Endothelial cell of umbilical vein (primary cell): Measurements from ENCODE around the gene MEGF10. TPM values are rescaled to one million over a fixed set of nuclear protein-coding genes. Genes with fewer than 3 reads are reported as not detected.

ENCODE experiments used
- BruUV-seq: library from RNA; stranded (reverse); fragments of 400-500 nt; replicated peaks from 2 replicates; lab custom pipeline; 2021; lab: Mats Ljungman, UMichigan
- CTCF ChIA-PET: fragments of 300-600, 350-600 bp; sonication (Branson Sonifier 250); formaldehyde crosslinking; loops from one replicate; lab custom pipeline; 2021; ENCODE audit warnings: antibody characterized with exemption, inconsistent platforms; lab: Charles Lee
- POLR2A ChIA-PET: fragments of 300-600, 350-600 bp; sonication (Branson Sonifier 250); formaldehyde crosslinking; loops from one replicate; lab custom pipeline; 2021; ENCODE audit warnings: antibody characterized with exemption, inconsistent platforms; lab: Charles Lee
- DNase-seq: peaks from one replicate; pipeline ENCODE4 v3.0.0-alpha.2; 2011; ENCODE audit warnings: low read depth, low spot score
- FAIRE-seq: peaks from 2 replicates; lab custom pipeline; 2011; peaks lifted over from hg19 to GRCh38; lab: Jason Lieb, UNC
- H2AFZ ChIP-seq: 2 replicates; pipeline ENCODE4 v1.6.0; 2012; ENCODE audit warnings: low read depth, low read length, control low read depth, inconsistent platforms
- H3K27ac ChIP-seq: 2 replicates; pipeline ENCODE4 v1.5.1; 2011; ENCODE audit warnings: low read depth, mild to moderate bottlenecking, control low read depth, low read length, moderate library complexity; ENCODE audit not compliant: insufficient read depth
- H3K27me3 ChIP-seq, 2 experiments: 2 replicates each; pipeline versions ENCODE4 v1.6.0 to v1.6.1; 2011; ENCODE audit warnings: low read length in 2 of 2, mixed read lengths in 1 of 2; ENCODE audit not compliant: control insufficient read depth in 2 of 2, insufficient read depth in 2 of 2
- H3K36me3 ChIP-seq, 2 experiments: 2 replicates in 1 of 2; 3 replicates in 1 of 2; pipeline ENCODE4 v1.5.1; 2011; ENCODE audit warnings: low read length in 2 of 2, mild to moderate bottlenecking in 1 of 2, moderate library complexity in 1 of 2; ENCODE audit not compliant: control insufficient read depth in 2 of 2, insufficient read depth in 2 of 2; ENCODE audit errors: extremely low read depth in 1 of 2
- H3K4me1 ChIP-seq: 3 replicates; pipeline ENCODE4 v1.5.1; 2011; ENCODE audit warnings: mild to moderate bottlenecking, low read length; ENCODE audit not compliant: control insufficient read depth, insufficient read depth; ENCODE audit errors: extremely low read depth
- H3K4me2 ChIP-seq: 2 replicates; pipeline ENCODE4 v1.6.1; 2011; ENCODE audit warnings: low read length, control low read depth, mixed read lengths; ENCODE audit not compliant: insufficient read depth
- H3K4me3 ChIP-seq, 3 experiments: fragments of 200-600 bp in 1 of 3; sonication (generic), shearing (Covaris generic) in 1 of 3; replicated peaks in 1 of 3; 2 replicates each; pipeline ENCODE4 v1.5.1; 2011 to 2016; ENCODE audit warnings: control low read depth in 3 of 3, low read length in 3 of 3, mild to moderate bottlenecking in 2 of 3, inconsistent platforms in 1 of 3, low read depth in 1 of 3, moderate library complexity in 1 of 3; ENCODE audit not compliant: insufficient read depth in 1 of 3
- H3K79me2 ChIP-seq: 2 replicates; pipeline ENCODE4 v1.6.0; 2012; ENCODE audit warnings: low read length, inconsistent platforms; ENCODE audit not compliant: control insufficient read depth, insufficient read depth
- H3K9ac ChIP-seq: replicated peaks from 2 replicates; pipeline ENCODE3; 2011; ENCODE audit warnings: low read length, control low read depth; ENCODE audit not compliant: insufficient read depth; ENCODE audit errors: extremely low read depth
- H3K9me1 ChIP-seq: replicated peaks from 3 replicates; pipeline ENCODE4 v1.6.0; 2011; ENCODE audit warnings: mild to moderate bottlenecking, low read length; ENCODE audit not compliant: control insufficient read depth, insufficient read depth; ENCODE audit errors: extremely low read depth
- H3K9me3 ChIP-seq: replicated peaks from 2 replicates; pipeline ENCODE4 v1.5.1; 2012; ENCODE audit warnings: low read length, inconsistent platforms; ENCODE audit not compliant: control insufficient read depth, insufficient read depth
- H4K20me1 ChIP-seq: replicated peaks from 2 replicates; pipeline ENCODE3; 2011; ENCODE audit warnings: mild to moderate bottlenecking, low read length; ENCODE audit not compliant: control insufficient read depth, insufficient read depth; ENCODE audit errors: extremely low read depth
- CTCF ChIP-seq, 2 donors: IDR thresholded peaks; 1 replicate in 1 of 2; 2 replicates in 1 of 2; pipeline ENCODE4 v1.5.1; 2011; ENCODE audit warnings: low read length in 2 of 2, mild to moderate bottlenecking in 2 of 2, moderate library complexity in 2 of 2, control low read depth in 1 of 2, inconsistent platforms in 1 of 2, low read depth in 1 of 2; ENCODE audit not compliant: insufficient read depth in 1 of 2; ENCODE audit errors: extremely low read depth in 1 of 2
- GATA2 ChIP-seq: IDR thresholded peaks from 2 replicates; pipeline ENCODE4 v1.7.0; 2011; ENCODE audit warnings: low read depth, mild to moderate bottlenecking, moderate library complexity, mixed read lengths, low read length; ENCODE audit not compliant: insufficient read length, insufficient read depth
- JUN ChIP-seq: IDR thresholded peaks from 2 replicates; pipeline ENCODE4 v1.6.1; 2011; ENCODE audit warnings: borderline replicate concordance, low read depth; ENCODE audit not compliant: insufficient read length, insufficient read depth
- POLR2A ChIP-seq: IDR thresholded peaks from 2 replicates; pipeline ENCODE4 v1.6.1; 2012; ENCODE audit warnings: low read depth, mild to moderate bottlenecking, control low read depth, low read length
- dilution Hi-C: fragments of 300-500 bp; cut with MboI; formaldehyde crosslinking; loops from one replicate; pipeline ENCODE4 v1.15.0; 2019; ENCODE audit warnings: low sequenced_read_pairs; ENCODE audit not compliant: extremely low pct_ligation_motif_present
- intact Hi-C: fragments of 100-400 bp; cut with micrococcal nuclease; formaldehyde crosslinking; loops from one replicate; pipeline ENCODE4 v1.10.0; 2022
- polyA plus RNA-seq, 4 experiments: library from polyadenylated mRNA; depleted of rRNA in 3 of 4; stranded (reverse) in 3 of 4; unstranded in 1 of 4; fragments of >200 nt; gene quantifications; 2 replicates each; pipeline versions ENCODE4 v1.2.1 to v1.2.3, GENCODE V29; 2011 to 2012; ENCODE audit warnings: missing spikeins in 1 of 4
- total RNA-seq: library from RNA; stranded (reverse); gene quantifications from 2 replicates; pipeline ENCODE4 v1.2.3, GENCODE V29; 2021

The MEGF10 gene
- total and polyA plus RNA-seq, 2 donors (not counting 3 experiments of a cell fraction or from before 2014, with no cell fraction given) = 0.30 to 1.00 TPM

- DNase-seq = no peak
- no peaks in the 10 kb centered on the region for H3K79me2 ChIP-seq
Measured at GRCh38 chr5:127294829-127295228, 4.2 kb downstream of the MEGF10 start.

GRCh38 chr5:127295454-127295853 is 4.9 kb downstream of the MEGF10 start:
- BruUV-seq = no TSS peak
- dilution Hi-C loops (no loop called here), intact Hi-C loops (no loop called here)
- FAIRE-seq (no peak), DNase-seq (no peak)
- Histone ChIP-seq H3K9me1 (no peaks in the 10 kb centered on the region), H3K79me2 (no peaks in the 10 kb centered on the region), H3K4me1 (peaks cover 25% of the 10 kb centered on the region), H3K4me3 (no peak overlapping the region), H2AFZ (no peak overlapping the region), H3K27ac (no peak overlapping the region), H4K20me1 (no peaks in the 10 kb centered on the region), H3K36me3 (no peaks in the 10 kb centered on the region), H3K4me2 (no peak overlapping the region), H3K9ac (no peak overlapping the region), H3K27me3 (peaks cover 26 to 27% of the 10 kb centered on the region in 2 experiments), H3K9me3 (no peaks in the 10 kb centered on the region)
- ChIA-PET CTCF (interaction anchor here (1.3 to 1.9 kb wide), 3 partner anchors 12 to 197 kb away, joined by 3 to 6 read pairs (median 4); no protein-coding TSS in a partner anchor), POLR2A (no interaction called here)
- TF ChIP-seq POLR2A = no peak
- TF ChIP-seq GATA2 = no peak
- no peak for TF ChIP-seq CTCF (IDR thresholded peaks at IDR 0.05; ENCODE audit: extremely low read depth in 1 of 2, insufficient read depth in 1 of 2, low read depth in 1 of 2, low read length in 2 of 2)

More at GRCh38 chr5:127294829-127295228, 4.2 kb downstream of the MEGF10 start:
- Histone ChIP-seq H4K20me1 (no peaks in the 10 kb centered on the region), H3K4me2 (no peak overlapping the region), H2AFZ (no peak overlapping the region), H3K9me3 (no peaks in the 10 kb centered on the region), H3K9me1 (no peaks in the 10 kb centered on the region), H3K36me3 (no peaks in the 10 kb centered on the region), H3K4me3 (no peak overlapping the region), H3K27ac (no peak overlapping the region), H3K4me1 (peaks cover 29% of the 10 kb centered on the region), H3K27me3 (peaks cover 26 to 27% of the 10 kb centered on the region in 2 experiments), H3K9ac (no peak overlapping the region)
- FAIRE-seq = peak; percentile 53
- ChIA-PET POLR2A (no interaction called here), CTCF (interaction anchor here (1.3 to 1.9 kb wide), 3 partner anchors 13 to 198 kb away, joined by 3 to 6 read pairs (median 4); no protein-coding TSS in a partner anchor)
- dilution Hi-C loops = no loop called here
- no peak for TF ChIP-seq JUN
- intact Hi-C loops = no loop called here
- no TSS peak for BruUV-seq
